Occipital lobe (tissue), 3 donors: ENCODE results near the gene AFG3L2. TPM values are rescaled to one million over a fixed set of nuclear protein-coding genes. Genes with fewer than 3 reads are reported as not detected.

Experiments used
- DNase-seq: peaks from one replicate; lab custom pipeline; 2025; lab: John Stamatoyannopoulos, UW
- small RNA-seq: library from RNA; depleted of rRNA; stranded (forward); fragments of <200 nt; gene quantifications from one replicate; pipeline ENCODE3, GENCODE V24; 2014
- total RNA-seq: library from RNA; depleted of rRNA; stranded (reverse); fragments of >200 nt; gene quantifications from one replicate; pipeline ENCODE4 v1.2.3, GENCODE V29; 2014

AFG3L2 gene
- total RNA-seq, 1 donor from 2014 or later, result 39.3 TPM

DNA sequence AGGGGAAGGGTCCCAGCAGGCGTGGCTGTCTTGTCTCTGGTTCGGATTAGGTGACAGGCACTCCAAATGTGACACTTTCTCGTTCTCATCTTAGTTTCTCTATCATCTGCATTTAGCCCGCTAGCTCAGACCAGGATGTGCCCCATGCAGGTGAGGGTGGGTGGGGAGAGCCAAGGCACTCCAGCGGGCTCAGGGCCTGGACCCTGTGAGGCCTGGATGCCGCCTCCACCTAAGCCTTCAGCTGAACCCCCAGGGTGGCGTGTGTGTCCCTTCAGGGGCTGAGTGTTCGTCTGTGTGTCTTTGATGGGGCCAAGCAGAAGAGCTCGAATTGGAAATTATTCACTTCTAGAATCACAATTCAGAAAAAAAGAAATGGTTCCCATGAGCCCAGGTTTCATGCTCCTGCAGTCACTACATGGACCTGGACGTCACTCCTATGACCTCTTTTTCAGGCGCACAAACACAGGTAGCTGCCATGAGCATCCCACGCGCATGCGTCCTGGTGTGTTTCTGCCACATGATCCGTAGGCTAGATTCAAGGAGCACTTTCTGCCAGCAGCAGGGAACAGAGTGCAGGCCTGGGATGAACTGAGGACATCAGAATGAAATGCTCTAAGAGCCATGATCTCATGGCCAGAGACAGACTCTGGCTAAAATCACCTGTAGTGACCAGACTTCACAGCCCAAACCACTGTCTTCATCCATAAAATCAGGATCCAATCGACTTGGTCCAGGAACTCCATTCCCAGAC lies 97.1 kb downstream of the AFG3L2 start:
- no peak for DNase-seq

Small RNA genes lying within 50 kb of the gene (small RNA-seq; reads per million reads assigned to genes)
- not detected for gene RNU6-170P
- gene RNU7-129P, result not detected

Other genes starting within 250 kb of the AFG3L2 start
- gene CIDEA, start 122.9 kb downstream of the AFG3L2 start, total RNA-seq, result 3.3 TPM
- 36.8 TPM for gene TUBB6, start 69.0 kb downstream of the AFG3L2 start, total RNA-seq
- gene PRELID3A, start 30.7 kb upstream of the AFG3L2 start, total RNA-seq, result 4.8 TPM